ENCODE measurements around the gene CHMP4A. TPM values are rescaled to one million over a fixed set of nuclear protein-coding genes. Genes with fewer than 3 reads are reported as not detected.
A peak's percentile ranks its signal among the peaks of the same experiment; 100 is the strongest.

The CHMP4A gene
- total and polyA plus RNA-seq, 2 of the 13 experiments (the other 11 are each of a cell fraction or from before 2014, with no cell fraction given), result 83.6 to 113 TPM

- TF ChIP-seq KIAA2018 (CRISPR knock-in tag; IDR thresholded peaks at IDR 0.05; ENCODE audit: borderline replicate concordance) (peak; percentile 86; the same call in 1 of the 2 replicates), LRRFIP1 (CRISPR knock-in tag; conservative IDR thresholded peaks at IDR 0.05) (peak; percentile 95; the same call in 1 of the 2 replicates), ZBTB7A (CRISPR knock-in tag; IDR thresholded peaks at IDR 0.05) (peak; percentile 62; the same call in 1 of the 2 replicates), ZNF136 (CRISPR knock-in tag; IDR thresholded peaks at IDR 0.05; ENCODE audit: low read depth) (peak; percentile 99), SETDB1 (CRISPR knock-in tag; IDR thresholded peaks at IDR 0.05; ENCODE audit: borderline replicate concordance) (no peak), SRY (CRISPR knock-in tag; IDR thresholded peaks at IDR 0.05) (peak; percentile 95), RARG (CRISPR knock-in tag; IDR thresholded peaks at IDR 0.05; ENCODE audit: low read depth) (no peak), KDM5A (IDR thresholded peaks at IDR 0.05; ENCODE audit: borderline replicate concordance, low read length) (peak; percentile 58; the same call in 1 of the 2 replicates), U2AF1 (optimal IDR thresholded peaks at IDR 0.05; ENCODE audit: low read depth, low read length) (peak; percentile 100), ZNF276 (CRISPR knock-in tag; IDR thresholded peaks at IDR 0.05; ENCODE audit: low read depth) (peak; percentile 95), HOXA9 (CRISPR knock-in tag; IDR thresholded peaks at IDR 0.05; ENCODE audit: borderline replicate concordance) (no peak), KLF13 (CRISPR knock-in tag; IDR thresholded peaks at IDR 0.05) (peak; percentile 92), ZNF563 (CRISPR knock-in tag; IDR thresholded peaks at IDR 0.05) (no peak; the same call in 1 of the 2 replicates)
- TF ChIP-seq, protein P1, sequence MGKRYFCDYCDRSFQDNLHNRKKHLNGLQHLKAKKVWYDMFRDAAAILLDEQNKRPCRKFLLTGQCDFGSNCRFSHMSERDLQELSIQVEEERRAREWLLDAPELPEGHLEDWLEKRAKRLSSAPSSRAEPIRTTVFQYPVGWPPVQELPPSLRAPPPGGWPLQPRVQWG (CRISPR knock-in tag; IDR thresholded peaks at IDR 0.05; ENCODE audit: borderline replicate concordance, low read depth), result no peak
Observed at GRCh38 chr14:24160850-24161804, 52.2 kb downstream of the CHMP4A start, which contains the start of gene IRF9 (continued).

Measured in HepG2 (cell line).